GM21447 (cell line): ENCODE results near the gene RASGEF1B.
A peak's percentile ranks its signal among the peaks of the same experiment; 100 is the strongest.
"Not testable (repeated sequence)": the region's sequence is repeated elsewhere in the genome, so short reads cannot be mapped to it uniquely, and the experiment has no call there.

Experiments used
- ATAC-seq: cut with Tn5 transposase; IDR thresholded peaks from one replicate; pipeline ENCODE4 v1.9.1; 2021; ENCODE audit not compliant: unreplicated experiment

The RASGEF1B gene

GRCh38 chr4:81432825-81433224 is 38.9 kb downstream of the RASGEF1B start:
- no peak for ATAC-seq

- no peak for ATAC-seq
Measured at GRCh38 chr4:81431971-81432370, 39.7 kb downstream of the RASGEF1B start.

- no peak for ATAC-seq
Measured at GRCh38 chr4:81429607-81430006, 42.1 kb downstream of the RASGEF1B start.

GRCh38 chr4:81429031-81429430 is 42.7 kb downstream of the RASGEF1B start:
- ATAC-seq: no peak

GRCh38 chr4:81428002-81428401 is 43.7 kb downstream of the RASGEF1B start:
- no peak for ATAC-seq

- ATAC-seq: no peak
Measured at GRCh38 chr4:81427344-81427821, 44.3 kb downstream of the RASGEF1B start.

- no peak for ATAC-seq
Measured at GRCh38 chr4:81426770-81427289, 44.9 kb downstream of the RASGEF1B start.

- no peak for ATAC-seq
Measured at GRCh38 chr4:81424816-81425755, 46.6 kb downstream of the RASGEF1B start.

GRCh38 chr4:81424336-81424735 is 47.4 kb downstream of the RASGEF1B start:
- no peak for ATAC-seq

- ATAC-seq: no peak
Measured at GRCh38 chr4:81422595-81422994, 49.1 kb downstream of the RASGEF1B start.

- peak; percentile 98 for ATAC-seq
Measured at GRCh38 chr4:81421346-81422218, 50.1 kb downstream of the RASGEF1B start.

GRCh38 chr4:81418572-81418971 is 53.1 kb downstream of the RASGEF1B start:
- ATAC-seq: no peak

GRCh38 chr4:81412946-81413495 is 58.7 kb downstream of the RASGEF1B start:
- ATAC-seq: no peak

GRCh38 chr4:81410680-81411079 is 61.0 kb downstream of the RASGEF1B start:
- ATAC-seq: no peak

- no peak for ATAC-seq
Measured at GRCh38 chr4:81409836-81410235, 61.9 kb downstream of the RASGEF1B start.

- no peak for ATAC-seq
Measured at GRCh38 chr4:81408341-81408740, 63.4 kb downstream of the RASGEF1B start.

- no peak for ATAC-seq
Measured at GRCh38 chr4:81407726-81408125, 64.0 kb downstream of the RASGEF1B start.

- ATAC-seq: not testable (repeated sequence)
Measured at GRCh38 chr4:81406481-81406880, 65.2 kb downstream of the RASGEF1B start.

GRCh38 chr4:81405900-81406401 is 65.8 kb downstream of the RASGEF1B start:
- peak; percentile 85 for ATAC-seq

- ATAC-seq: no peak
Measured at GRCh38 chr4:81404741-81405140, 67.0 kb downstream of the RASGEF1B start.

- ATAC-seq: no peak
Measured at GRCh38 chr4:81404294-81404693, 67.4 kb downstream of the RASGEF1B start.
